SU-DHL-6 (cell line): ENCODE data around the gene GATD1.

Experiments used
- CTCF ChIP-seq: fragments of 200-600 bp; sonication (generic); IDR thresholded peaks from one replicate; pipeline ENCODE4 v1.5.1; 2017; ENCODE audit warnings: antibody characterized with exemption, mild to moderate bottlenecking, low read length, moderate library complexity; ENCODE audit not compliant: insufficient read depth, poor library complexity, severe bottlenecking
- EZH2phosphoT487 ChIP-seq: fragments of 200-600 bp; sonication (generic), shearing (Covaris generic); conservative IDR thresholded peaks from 2 replicates; pipeline ENCODE4 v1.6.1; 2018; ENCODE audit warnings: mild to moderate bottlenecking, antibody characterized with exemption, low read length, moderate library complexity, mixed read lengths

GRCh38 chr11:819943-820649, 42.8 kb upstream of the GATD1 start:
- no peak for TF ChIP-seq CTCF
- TF ChIP-seq EZH2phosphoT487: no peak
